Measurements from ENCODE around the gene TYSND1. TPM values are rescaled to one million over a fixed set of nuclear protein-coding genes. Genes with fewer than 3 reads are reported as not detected.

TYSND1 gene
- total and polyA plus RNA-seq, 2 of the 13 experiments (the other 11 are each of a cell fraction or from before 2014, with no cell fraction given), result 3.3 to 8.9 TPM

DNA sequence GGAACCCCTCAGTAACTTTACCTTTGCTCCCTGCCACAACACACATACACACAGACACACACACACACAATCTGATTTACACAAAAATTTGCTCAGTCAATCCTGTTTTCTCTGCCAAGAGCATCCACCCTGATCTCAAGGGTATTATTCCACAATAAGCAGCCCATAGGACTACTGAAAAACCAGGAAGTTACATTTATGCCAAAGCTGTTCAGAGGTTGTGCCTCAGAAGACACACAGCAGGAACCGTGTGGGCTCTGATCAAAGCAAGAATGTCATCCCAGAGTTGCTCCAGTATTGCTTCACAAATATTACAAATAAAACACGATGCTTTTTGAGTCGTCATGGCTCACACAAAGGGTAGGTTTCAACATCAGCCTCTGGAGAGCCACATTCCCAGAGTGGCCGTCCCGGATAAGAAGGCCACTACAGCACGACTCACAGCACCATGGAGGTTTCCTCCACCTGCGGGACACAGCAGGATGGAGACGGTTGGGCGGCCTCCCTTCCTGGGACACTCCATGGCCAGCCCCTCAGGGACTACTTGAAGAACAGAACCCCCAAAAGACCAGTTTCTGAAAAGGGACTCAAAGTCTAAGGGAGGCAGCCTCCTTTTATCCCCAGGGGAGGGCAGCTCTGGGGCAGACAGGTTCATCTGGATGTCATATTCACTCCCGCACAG, 15.5 kb downstream of the TYSND1 start (continued):
- TF ChIP-seq FOXJ3 (CRISPR knock-in tag; IDR thresholded peaks at IDR 0.05; ENCODE audit: borderline replicate concordance), result peak; percentile 74; the same call in 1 of the 2 replicates
- TF ChIP-seq SOX6 (IDR thresholded peaks at IDR 0.05), result no peak
- peak; percentile 61; the same call in 1 of the 2 replicates for TF ChIP-seq SOX6 (CRISPR knock-in tag; IDR thresholded peaks at IDR 0.05)
- TF ChIP-seq ETV5 (CRISPR knock-in tag; IDR thresholded peaks at IDR 0.05; ENCODE audit: borderline replicate concordance), result peak; percentile 22; the same call in 1 of the 2 replicates
- TF ChIP-seq, protein P1, sequence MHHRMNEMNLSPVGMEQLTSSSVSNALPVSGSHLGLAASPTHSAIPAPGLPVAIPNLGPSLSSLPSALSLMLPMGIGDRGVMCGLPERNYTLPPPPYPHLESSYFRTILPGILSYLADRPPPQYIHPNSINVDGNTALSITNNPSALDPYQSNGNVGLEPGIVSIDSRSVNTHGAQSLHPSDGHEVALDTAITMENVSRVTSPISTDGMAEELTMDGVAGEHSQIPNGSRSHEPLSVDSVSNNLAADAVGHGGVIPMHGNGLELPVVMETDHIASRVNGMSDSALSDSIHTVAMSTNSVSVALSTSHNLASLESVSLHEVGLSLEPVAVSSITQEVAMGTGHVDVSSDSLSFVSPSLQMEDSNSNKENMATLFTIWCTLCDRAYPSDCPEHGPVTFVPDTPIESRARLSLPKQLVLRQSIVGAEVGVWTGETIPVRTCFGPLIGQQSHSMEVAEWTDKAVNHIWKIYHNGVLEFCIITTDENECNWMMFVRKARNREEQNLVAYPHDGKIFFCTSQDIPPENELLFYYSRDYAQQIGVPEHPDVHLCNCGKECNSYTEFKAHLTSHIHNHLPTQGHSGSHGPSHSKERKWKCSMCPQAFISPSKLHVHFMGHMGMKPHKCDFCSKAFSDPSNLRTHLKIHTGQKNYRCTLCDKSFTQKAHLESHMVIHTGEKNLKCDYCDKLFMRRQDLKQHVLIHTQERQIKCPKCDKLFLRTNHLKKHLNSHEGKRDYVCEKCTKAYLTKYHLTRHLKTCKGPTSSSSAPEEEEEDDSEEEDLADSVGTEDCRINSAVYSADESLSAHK (CRISPR knock-in tag; IDR thresholded peaks at IDR 0.05; ENCODE audit: borderline replicate concordance), result no peak
- TF ChIP-seq, protein P2, sequence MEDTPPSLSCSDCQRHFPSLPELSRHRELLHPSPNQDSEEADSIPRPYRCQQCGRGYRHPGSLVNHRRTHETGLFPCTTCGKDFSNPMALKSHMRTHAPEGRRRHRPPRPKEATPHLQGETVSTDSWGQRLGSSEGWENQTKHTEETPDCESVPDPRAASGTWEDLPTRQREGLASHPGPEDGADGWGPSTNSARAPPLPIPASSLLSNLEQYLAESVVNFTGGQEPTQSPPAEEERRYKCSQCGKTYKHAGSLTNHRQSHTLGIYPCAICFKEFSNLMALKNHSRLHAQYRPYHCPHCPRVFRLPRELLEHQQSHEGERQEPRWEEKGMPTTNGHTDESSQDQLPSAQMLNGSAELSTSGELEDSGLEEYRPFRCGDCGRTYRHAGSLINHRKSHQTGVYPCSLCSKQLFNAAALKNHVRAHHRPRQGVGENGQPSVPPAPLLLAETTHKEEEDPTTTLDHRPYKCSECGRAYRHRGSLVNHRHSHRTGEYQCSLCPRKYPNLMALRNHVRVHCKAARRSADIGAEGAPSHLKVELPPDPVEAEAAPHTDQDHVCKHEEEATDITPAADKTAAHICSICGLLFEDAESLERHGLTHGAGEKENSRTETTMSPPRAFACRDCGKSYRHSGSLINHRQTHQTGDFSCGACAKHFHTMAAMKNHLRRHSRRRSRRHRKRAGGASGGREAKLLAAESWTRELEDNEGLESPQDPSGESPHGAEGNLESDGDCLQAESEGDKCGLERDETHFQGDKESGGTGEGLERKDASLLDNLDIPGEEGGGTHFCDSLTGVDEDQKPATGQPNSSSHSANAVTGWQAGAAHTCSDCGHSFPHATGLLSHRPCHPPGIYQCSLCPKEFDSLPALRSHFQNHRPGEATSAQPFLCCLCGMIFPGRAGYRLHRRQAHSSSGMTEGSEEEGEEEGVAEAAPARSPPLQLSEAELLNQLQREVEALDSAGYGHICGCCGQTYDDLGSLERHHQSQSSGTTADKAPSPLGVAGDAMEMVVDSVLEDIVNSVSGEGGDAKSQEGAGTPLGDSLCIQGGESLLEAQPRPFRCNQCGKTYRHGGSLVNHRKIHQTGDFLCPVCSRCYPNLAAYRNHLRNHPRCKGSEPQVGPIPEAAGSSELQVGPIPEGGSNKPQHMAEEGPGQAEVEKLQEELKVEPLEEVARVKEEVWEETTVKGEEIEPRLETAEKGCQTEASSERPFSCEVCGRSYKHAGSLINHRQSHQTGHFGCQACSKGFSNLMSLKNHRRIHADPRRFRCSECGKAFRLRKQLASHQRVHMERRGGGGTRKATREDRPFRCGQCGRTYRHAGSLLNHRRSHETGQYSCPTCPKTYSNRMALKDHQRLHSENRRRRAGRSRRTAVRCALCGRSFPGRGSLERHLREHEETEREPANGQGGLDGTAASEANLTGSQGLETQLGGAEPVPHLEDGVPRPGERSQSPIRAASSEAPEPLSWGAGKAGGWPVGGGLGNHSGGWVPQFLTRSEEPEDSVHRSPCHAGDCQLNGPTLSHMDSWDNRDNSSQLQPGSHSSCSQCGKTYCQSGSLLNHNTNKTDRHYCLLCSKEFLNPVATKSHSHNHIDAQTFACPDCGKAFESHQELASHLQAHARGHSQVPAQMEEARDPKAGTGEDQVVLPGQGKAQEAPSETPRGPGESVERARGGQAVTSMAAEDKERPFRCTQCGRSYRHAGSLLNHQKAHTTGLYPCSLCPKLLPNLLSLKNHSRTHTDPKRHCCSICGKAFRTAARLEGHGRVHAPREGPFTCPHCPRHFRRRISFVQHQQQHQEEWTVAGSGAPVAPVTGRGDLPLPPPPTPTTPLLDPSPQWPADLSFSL (CRISPR knock-in tag; IDR thresholded peaks at IDR 0.05), result peak; percentile 97
- TF ChIP-seq DNMT3B (CRISPR knock-in tag; conservative IDR thresholded peaks at IDR 0.05), result no peak
- peak; percentile 31; the same call in 1 of the 2 replicates for TF ChIP-seq DR1 (CRISPR knock-in tag; IDR thresholded peaks at IDR 0.05)
- TF ChIP-seq NFYC (CRISPR knock-in tag; IDR thresholded peaks at IDR 0.05), result 0 out of 2 replicates have a peak, but pooled peaks have one; percentile 14
- peak; percentile 60 for TF ChIP-seq FOXA3 (CRISPR knock-in tag; IDR thresholded peaks at IDR 0.05)
- TF ChIP-seq ZFP62 (CRISPR knock-in tag; IDR thresholded peaks at IDR 0.05), result no peak
- TF ChIP-seq, protein P3, sequence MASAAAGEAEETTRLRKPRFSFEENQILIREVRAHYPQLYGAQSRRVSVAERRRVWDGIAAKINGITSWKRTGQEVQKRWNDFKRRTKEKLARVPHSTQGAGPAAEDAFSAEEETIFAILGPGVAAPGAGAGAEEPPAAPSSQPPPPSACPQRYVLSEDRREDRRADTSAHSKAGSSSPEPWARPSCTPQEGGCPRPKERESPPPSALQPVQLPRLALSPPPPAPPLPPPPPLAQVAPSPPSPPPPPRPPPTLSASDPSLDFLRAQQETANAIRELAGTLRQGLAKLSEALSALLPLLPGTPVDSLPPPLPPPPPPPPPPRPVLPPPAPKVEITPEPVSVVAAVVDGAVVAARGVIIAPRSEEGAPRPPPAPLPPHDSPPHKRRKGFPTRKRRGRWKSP (CRISPR knock-in tag; IDR thresholded peaks at IDR 0.05), result peak; percentile 53; the same call in 1 of the 2 replicates
- TF ChIP-seq TCF7 (IDR thresholded peaks at IDR 0.05; ENCODE audit: low read depth), result peak; percentile 69
- no peak for TF ChIP-seq MYNN (CRISPR knock-in tag; IDR thresholded peaks at IDR 0.05; ENCODE audit: low read depth)
- 0 out of 2 replicates have a peak, but pooled peaks have one; percentile 54 for TF ChIP-seq SATB2 (CRISPR knock-in tag; IDR thresholded peaks at IDR 0.05)
- TF ChIP-seq, protein P4, sequence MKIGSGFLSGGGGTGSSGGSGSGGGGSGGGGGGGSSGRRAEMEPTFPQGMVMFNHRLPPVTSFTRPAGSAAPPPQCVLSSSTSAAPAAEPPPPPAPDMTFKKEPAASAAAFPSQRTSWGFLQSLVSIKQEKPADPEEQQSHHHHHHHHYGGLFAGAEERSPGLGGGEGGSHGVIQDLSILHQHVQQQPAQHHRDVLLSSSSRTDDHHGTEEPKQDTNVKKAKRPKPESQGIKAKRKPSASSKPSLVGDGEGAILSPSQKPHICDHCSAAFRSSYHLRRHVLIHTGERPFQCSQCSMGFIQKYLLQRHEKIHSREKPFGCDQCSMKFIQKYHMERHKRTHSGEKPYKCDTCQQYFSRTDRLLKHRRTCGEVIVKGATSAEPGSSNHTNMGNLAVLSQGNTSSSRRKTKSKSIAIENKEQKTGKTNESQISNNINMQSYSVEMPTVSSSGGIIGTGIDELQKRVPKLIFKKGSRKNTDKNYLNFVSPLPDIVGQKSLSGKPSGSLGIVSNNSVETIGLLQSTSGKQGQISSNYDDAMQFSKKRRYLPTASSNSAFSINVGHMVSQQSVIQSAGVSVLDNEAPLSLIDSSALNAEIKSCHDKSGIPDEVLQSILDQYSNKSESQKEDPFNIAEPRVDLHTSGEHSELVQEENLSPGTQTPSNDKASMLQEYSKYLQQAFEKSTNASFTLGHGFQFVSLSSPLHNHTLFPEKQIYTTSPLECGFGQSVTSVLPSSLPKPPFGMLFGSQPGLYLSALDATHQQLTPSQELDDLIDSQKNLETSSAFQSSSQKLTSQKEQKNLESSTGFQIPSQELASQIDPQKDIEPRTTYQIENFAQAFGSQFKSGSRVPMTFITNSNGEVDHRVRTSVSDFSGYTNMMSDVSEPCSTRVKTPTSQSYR (CRISPR knock-in tag; IDR thresholded peaks at IDR 0.05; ENCODE audit: borderline replicate concordance), result peak; percentile 11; the same call in 1 of the 2 replicates
- peak; percentile 66 for TF ChIP-seq FOSL2 (CRISPR knock-in tag; IDR thresholded peaks at IDR 0.05)

Data from HepG2 (cell line).